ENCODE measurements around the gene RABGAP1L.

The RABGAP1L gene

GRCh38 chr1:174916846-174917245 is 757.5 kb downstream of the RABGAP1L start (continued):
- TF ChIP-seq ZNF664 (tag by site-specific recombination; IDR thresholded peaks at IDR 0.05) = no peak
- TF ChIP-seq PRDM2 (tag by site-specific recombination; IDR thresholded peaks at IDR 0.05; ENCODE audit: borderline replicate concordance) = no peak

- no peaks in the 10 kb centered on the region for H3K9me3 ChIP-seq (ENCODE audit: control insufficient read depth, insufficient read depth, low read depth, low read length)
- TF ChIP-seq ZNF138 (tag by site-specific recombination; IDR thresholded peaks at IDR 0.05; ENCODE audit: borderline replicate concordance) = no peak
- TF ChIP-seq ZNF175 (tag by site-specific recombination; IDR thresholded peaks at IDR 0.05) = no peak
- no peak for TF ChIP-seq ZNF19 (tag by site-specific recombination; IDR thresholded peaks at IDR 0.05; ENCODE audit: low read depth)
- TF ChIP-seq GFI1B (tag by site-specific recombination; IDR thresholded peaks at IDR 0.05) = no peak
- no peak for TF ChIP-seq ZNF433 (tag by site-specific recombination; IDR thresholded peaks at IDR 0.05; ENCODE audit: low read depth)
- TF ChIP-seq ZNF174 (tag by site-specific recombination; IDR thresholded peaks at IDR 0.05) = no peak
- H3K4me1 ChIP-seq (ENCODE audit: control insufficient read depth, insufficient read depth, low read length) = no peaks in the 10 kb centered on the region
- no peaks in the 10 kb centered on the region for H3K36me3 ChIP-seq (ENCODE audit: control insufficient read depth in 2 of 2, insufficient read depth in 1 of 2, low read length in 2 of 2)
- H3K4me3 ChIP-seq (ENCODE audit: low read depth, low read length) = no peak overlapping the region
- no peak overlapping the region for H3K27ac ChIP-seq (ENCODE audit: extremely low read depth, low read depth, low read length)
- CTCF ChIA-PET = no interaction called here
- POLR2A ChIA-PET = no interaction called here
Measured at GRCh38 chr1:174920093-174920492, 760.8 kb downstream of the RABGAP1L start.

GRCh38 chr1:174922121-174922520 is 762.8 kb downstream of the RABGAP1L start:
- Histone ChIP-seq H3K9me3 (ENCODE audit: control insufficient read depth, insufficient read depth, low read depth, low read length) (no peaks in the 10 kb centered on the region), H3K4me3 (ENCODE audit: low read depth, low read length) (no peak overlapping the region), H3K4me1 (ENCODE audit: control insufficient read depth, insufficient read depth, low read length) (no peaks in the 10 kb centered on the region), H3K27ac (ENCODE audit: extremely low read depth, low read depth, low read length) (no peak overlapping the region), H3K36me3 (ENCODE audit: control insufficient read depth in 2 of 2, insufficient read depth in 1 of 2, low read length in 2 of 2) (no peaks in the 10 kb centered on the region)
- CTCF ChIA-PET = interaction anchor here (1.2 kb wide), 1 partner anchor 10 kb away, joined by 6 read pairs; no protein-coding TSS in a partner anchor
- POLR2A ChIA-PET = no interaction called here
- TF ChIP-seq MEIS1 (CRISPR knock-in tag; IDR thresholded peaks at IDR 0.05; ENCODE audit: borderline replicate concordance) = no peak
- no peak for TF ChIP-seq ZNF580 (tag by site-specific recombination; IDR thresholded peaks at IDR 0.05)
- no peak for TF ChIP-seq ZNF76 (tag by site-specific recombination; IDR thresholded peaks at IDR 0.05; ENCODE audit: borderline replicate concordance, low read depth)
- no peak for TF ChIP-seq ZNF112 (tag by site-specific recombination; IDR thresholded peaks at IDR 0.05)
- no peak for TF ChIP-seq AEBP2 (tag by site-specific recombination; IDR thresholded peaks at IDR 0.05; ENCODE audit: borderline replicate concordance)
- no peak for TF ChIP-seq ZFP41 (tag by site-specific recombination; IDR thresholded peaks at IDR 0.05; ENCODE audit: borderline replicate concordance)
- no peak for TF ChIP-seq ZNF670 (tag by site-specific recombination; IDR thresholded peaks at IDR 0.05; ENCODE audit: low read depth)
- no peak for TF ChIP-seq ZBTB10 (tag by site-specific recombination; IDR thresholded peaks at IDR 0.05)

Data from HEK293 (cell line).